ENCODE data around the gene GPATCH1. TPM values are rescaled to one million over a fixed set of nuclear protein-coding genes. Genes with fewer than 3 reads are reported as not detected.

GPATCH1 gene
- total and polyA plus RNA-seq, 2 experiments from 2014 or later: 5.7 to 6.4 TPM

- H3K27ac ChIP-seq: no peak overlapping the region
- DNase-seq (ENCODE audit: low read depth in 1 of 2, low spot score in 1 of 2): no peak
These were observed 8.0 kb downstream of the GPATCH1 start for GRCh38 chr19:33089010-33089409.

GRCh38 chr19:33090179-33090578 lies 9.2 kb downstream of the GPATCH1 start:
- H3K27ac ChIP-seq: no peak overlapping the region
- no peaks in the 10 kb centered on the region for H3K27me3 ChIP-seq
- H3K9me3 ChIP-seq (ENCODE audit: low read depth): no peaks in the 10 kb centered on the region
- TF ChIP-seq CTCF (IDR thresholded peaks at IDR 0.05; ENCODE audit: low read depth, low read length): no peak
- H3K4me1 ChIP-seq (ENCODE audit: low read depth): no peaks in the 10 kb centered on the region
- H3K4me3 ChIP-seq: no peak overlapping the region
- DNase-seq (ENCODE audit: low read depth in 1 of 2, low spot score in 1 of 2): no peak
- peaks cover 22% of the 10 kb centered on the region for H3K36me3 ChIP-seq

More at GRCh38 chr19:33089010-33089409, 8.0 kb downstream of the GPATCH1 start:
- Histone ChIP-seq H3K9me3 (ENCODE audit: low read depth) (no peaks in the 10 kb centered on the region), H3K4me1 (ENCODE audit: low read depth) (no peaks in the 10 kb centered on the region), H3K4me3 (no peak overlapping the region), H3K27me3 (no peaks in the 10 kb centered on the region), H3K36me3 (peaks cover 14% of the 10 kb centered on the region)
- no peak for TF ChIP-seq CTCF (IDR thresholded peaks at IDR 0.05; ENCODE audit: low read depth, low read length)

- no peaks in the 10 kb centered on the region for H3K27me3 ChIP-seq
- H3K4me1 ChIP-seq (ENCODE audit: low read depth): no peaks in the 10 kb centered on the region
- no peak for TF ChIP-seq CTCF (IDR thresholded peaks at IDR 0.05; ENCODE audit: low read depth, low read length)
- DNase-seq (ENCODE audit: low read depth in 1 of 2, low spot score in 1 of 2): no peak
- peaks cover 44% of the 10 kb centered on the region for H3K36me3 ChIP-seq
- no peak overlapping the region for H3K27ac ChIP-seq
- H3K4me3 ChIP-seq: no peak overlapping the region
- no peaks in the 10 kb centered on the region for H3K9me3 ChIP-seq (ENCODE audit: low read depth)
These were observed 12.6 kb downstream of the GPATCH1 start for GRCh38 chr19:33093420-33094210.

GRCh38 chr19:33094436-33095067 lies 13.6 kb downstream of the GPATCH1 start:
- Histone ChIP-seq H3K27me3 (no peaks in the 10 kb centered on the region), H3K4me1 (ENCODE audit: low read depth) (no peaks in the 10 kb centered on the region), H3K36me3 (peaks cover 40% of the 10 kb centered on the region), H3K27ac (no peak overlapping the region), H3K4me3 (no peak overlapping the region), H3K9me3 (ENCODE audit: low read depth) (no peaks in the 10 kb centered on the region)
- TF ChIP-seq CTCF (IDR thresholded peaks at IDR 0.05; ENCODE audit: low read depth, low read length): no peak
- DNase-seq (ENCODE audit: low read depth in 1 of 2, low spot score in 1 of 2): no peak

GRCh38 chr19:33096005-33096404 lies 15.0 kb downstream of the GPATCH1 start:
- no peaks in the 10 kb centered on the region for H3K4me1 ChIP-seq (ENCODE audit: low read depth)
- H3K36me3 ChIP-seq: peaks cover 37% of the 10 kb centered on the region
- H3K9me3 ChIP-seq (ENCODE audit: low read depth): no peaks in the 10 kb centered on the region
- DNase-seq (ENCODE audit: low read depth in 1 of 2, low spot score in 1 of 2): no peak
- no peak for TF ChIP-seq CTCF (IDR thresholded peaks at IDR 0.05; ENCODE audit: low read depth, low read length)
- H3K27me3 ChIP-seq: no peaks in the 10 kb centered on the region
- no peak overlapping the region for H3K27ac ChIP-seq
- H3K4me3 ChIP-seq: no peak overlapping the region

Measured in cardiac muscle cell (in vitro differentiated cells and primary cell).